Stimulated activated CD8-positive, alpha-beta memory T cell treated with anti-CD3 and anti-CD28 coated beads, Interleukin-4, amount 100 ng/mL, for 24 hours (primary cell): ENCODE data around the gene ZNF32.
"Not testable (repeated sequence)": the region's sequence is repeated elsewhere in the genome, so short reads cannot be mapped to it uniquely, and the experiment has no call there.

Experiments used
- DNase-seq: peaks from one replicate; pipeline ENCODE4 v3.0.0-alpha.2; 2020; ENCODE audit warnings: low read depth

The ZNF32 gene

GRCh38 chr10:43680035-43680434 lies 31.4 kb upstream of the ZNF32 start:
- no peak for DNase-seq

- DNase-seq = no peak
These were observed 30.8 kb upstream of the ZNF32 start for GRCh38 chr10:43679509-43679908.

GRCh38 chr10:43678654-43679053 lies 30.0 kb upstream of the ZNF32 start:
- no peak for DNase-seq

GRCh38 chr10:43676901-43677300 lies 28.2 kb upstream of the ZNF32 start:
- no peak for DNase-seq

- DNase-seq = no peak
These were observed 27.6 kb upstream of the ZNF32 start for GRCh38 chr10:43676331-43676730.

GRCh38 chr10:43674553-43675210 lies 26.0 kb upstream of the ZNF32 start:
- no peak for DNase-seq

- no peak for DNase-seq
These were observed 24.8 kb upstream of the ZNF32 start for GRCh38 chr10:43673471-43673870.

GRCh38 chr10:43671659-43672531 lies 23.2 kb upstream of the ZNF32 start:
- DNase-seq = no peak

GRCh38 chr10:43669386-43669785 lies 20.7 kb upstream of the ZNF32 start:
- DNase-seq = no peak

- DNase-seq = no peak
These were observed 19.2 kb upstream of the ZNF32 start for GRCh38 chr10:43667761-43668386.

- no peak for DNase-seq
These were observed 18.6 kb upstream of the ZNF32 start for GRCh38 chr10:43667317-43667731.

GRCh38 chr10:43666552-43666951 lies 17.9 kb upstream of the ZNF32 start:
- no peak for DNase-seq

GRCh38 chr10:43665054-43665453 lies 16.4 kb upstream of the ZNF32 start:
- no peak for DNase-seq

- no peak for DNase-seq
These were observed 9.5 kb upstream of the ZNF32 start for GRCh38 chr10:43658227-43658626.

- no peak for DNase-seq
These were observed 6.6 kb upstream of the ZNF32 start for GRCh38 chr10:43655311-43655710.

- DNase-seq = no peak
These were observed 5.1 kb upstream of the ZNF32 start for GRCh38 chr10:43653746-43654145.

GRCh38 chr10:43649185-43649523 lies 473 bp upstream of the ZNF32 start:
- no peak for DNase-seq

- no peak for DNase-seq
These were observed 635 bp downstream of the ZNF32 start for GRCh38 chr10:43648095-43648397.

GRCh38 chr10:43647576-43647975 lies 1.1 kb downstream of the ZNF32 start:
- DNase-seq = no peak

GRCh38 chr10:43645866-43646265 lies 2.8 kb downstream of the ZNF32 start:
- DNase-seq = no peak

- DNase-seq = no peak
These were observed 4.4 kb downstream of the ZNF32 start for GRCh38 chr10:43644252-43644651.

- no peak for DNase-seq
These were observed 8.1 kb downstream of the ZNF32 start for GRCh38 chr10:43640603-43641002.

GRCh38 chr10:43635816-43636215 lies 12.9 kb downstream of the ZNF32 start:
- not testable (repeated sequence) for DNase-seq
